Neural cell (in vitro differentiated cells): ENCODE results near the gene MTPN. TPM values are rescaled to one million over a fixed set of nuclear protein-coding genes. Genes with fewer than 3 reads are reported as not detected.

Experiments
- H2AFZ ChIP-seq: fragments of 200-600, 300-800 bp; sonication (generic), shearing (Covaris generic); 2 replicates; pipeline ENCODE4 v1.6.0; 2014; ENCODE audit warnings: low read depth, mild to moderate bottlenecking, antibody characterized with exemption, low read length, moderate library complexity
- H3F3A ChIP-seq: fragments of 200-600 bp; shearing (Covaris generic); 2 replicates; pipeline ENCODE4 v1.6.1; 2016; ENCODE audit warnings: mild to moderate bottlenecking, moderate library complexity, mixed read lengths, antibody characterized with exemption, low read length; ENCODE audit not compliant: insufficient read depth, poor library complexity, severe bottlenecking
- H3K27ac ChIP-seq: fragments of 200-600, 300-800 bp; sonication (generic), shearing (Covaris generic); 2 replicates; pipeline ENCODE4 v1.5.1; 2014; ENCODE audit warnings: mild to moderate bottlenecking, low read length, moderate library complexity
- H3K27me3 ChIP-seq: fragments of 300-800, 200-600 bp; sonication (generic), shearing (Covaris generic); 2 replicates; pipeline ENCODE4 v1.6.0; 2014; ENCODE audit warnings: mild to moderate bottlenecking, low read depth, low read length, moderate library complexity; ENCODE audit not compliant: insufficient read depth
- H3K36me3 ChIP-seq: fragments of 300-800, 200-600 bp; sonication (generic), shearing (Covaris generic); 2 replicates; pipeline ENCODE4 v1.5.1; 2014; ENCODE audit warnings: mild to moderate bottlenecking, antibody characterized with exemption, low read length, moderate library complexity; ENCODE audit not compliant: insufficient read depth
- H3K4me2 ChIP-seq: fragments of 300-800, 200-600 bp; sonication (generic), shearing (Covaris generic); 2 replicates; pipeline ENCODE4 v1.6.0; 2014; ENCODE audit warnings: mild to moderate bottlenecking, low read length
- H3K4me3 ChIP-seq: fragments of 300-800, 200-600 bp; sonication (generic), shearing (Covaris generic); 2 replicates; pipeline ENCODE4 v1.5.1; 2014; ENCODE audit warnings: mild to moderate bottlenecking, low read length, moderate library complexity
- H3K79me2 ChIP-seq: fragments of 200-600 bp; shearing (Covaris generic); replicated peaks from 2 replicates; pipeline ENCODE4 v1.6.0; 2014; ENCODE audit warnings: mild to moderate bottlenecking, low read length, moderate library complexity; ENCODE audit not compliant: insufficient read depth
- H3K9ac ChIP-seq: fragments of 300-800, 200-600 bp; sonication (generic), shearing (Covaris generic); 2 replicates; pipeline ENCODE4 v1.6.1; 2016; ENCODE audit warnings: mild to moderate bottlenecking, low read length, mixed read lengths
- H3K9me2 ChIP-seq: fragments of 200-600 bp; shearing (Covaris generic); 2 replicates; pipeline ENCODE4 v1.6.1; 2016; ENCODE audit warnings: mild to moderate bottlenecking, low read length, mixed read lengths; ENCODE audit not compliant: insufficient read depth
- H3K9me3 ChIP-seq: fragments of 200-600, 300-800 bp; sonication (generic), shearing (Covaris generic); 2 replicates; pipeline ENCODE4 v1.6.1; 2016; ENCODE audit warnings: mild to moderate bottlenecking, mixed run types, low read length, moderate library complexity, mixed read lengths
- H4K20me1 ChIP-seq: fragments of 200-600 bp; shearing (Covaris generic); 2 replicates; pipeline ENCODE4 v1.6.1; 2016; ENCODE audit warnings: mild to moderate bottlenecking, mixed run types; ENCODE audit not compliant: insufficient read depth
- EP300 ChIP-seq: fragments of 450-650 bp; conservative IDR thresholded peaks from 2 replicates; pipeline ENCODE4 v1.6.1; 2014; ENCODE audit warnings: antibody characterized with exemption, mild to moderate bottlenecking, moderate library complexity; ENCODE audit not compliant: poor library complexity, severe bottlenecking
- EZH2 ChIP-seq: fragments of 200-600, 300-800 bp; shearing (Covaris generic), sonication (generic); IDR thresholded peaks from 2 replicates; pipeline ENCODE4 v1.6.1; 2014; ENCODE audit warnings: antibody characterized with exemption, low read length, borderline replicate concordance, mild to moderate bottlenecking; ENCODE audit not compliant: insufficient read depth, poor library complexity, severe bottlenecking
- MXI1 ChIP-seq: fragments of 450-650 bp; conservative IDR thresholded peaks from 2 replicates; pipeline ENCODE4 v1.6.1; 2014; ENCODE audit warnings: antibody characterized with exemption, mild to moderate bottlenecking; ENCODE audit not compliant: poor library complexity, severe bottlenecking
- POLR2AphosphoS5 ChIP-seq: IDR thresholded peaks from 2 replicates; pipeline ENCODE4 v1.6.1; 2012
- RAD21 ChIP-seq: fragments of 450-650 bp; conservative IDR thresholded peaks from 2 replicates; pipeline ENCODE4 v1.6.1; 2014; ENCODE audit warnings: antibody characterized with exemption, mild to moderate bottlenecking, moderate library complexity
- SMC3 ChIP-seq: fragments of 450-650 bp; conservative IDR thresholded peaks from 2 replicates; pipeline ENCODE4 v1.6.1; 2014; ENCODE audit warnings: antibody characterized with exemption, mild to moderate bottlenecking, moderate library complexity; ENCODE audit not compliant: poor library complexity
- TAF1 ChIP-seq: IDR thresholded peaks from 2 replicates; pipeline ENCODE4 v1.6.1; 2012; ENCODE audit warnings: low read depth
- polyA plus RNA-seq: library from polyadenylated mRNA; depleted of rRNA; stranded (reverse); fragments of >200 nt; gene quantifications from 2 replicates; pipeline ENCODE4 v1.2.3, GENCODE V29; 2014
- TF ChIP-seq, protein P1 (sequence below): IDR thresholded peaks from 2 replicates; pipeline ENCODE4 v1.6.1; 2012; ENCODE audit warnings: borderline replicate concordance
- TF ChIP-seq, protein P2 (sequence below): fragments of 450-650 bp; IDR thresholded peaks from 2 replicates; pipeline ENCODE4 v1.5.1; 2014; ENCODE audit warnings: antibody characterized with exemption, mild to moderate bottlenecking, moderate library complexity; ENCODE audit not compliant: poor library complexity, severe bottlenecking

The MTPN gene
- polyA plus RNA-seq, 1 donor from 2014 or later, result 133 TPM

DNA sequence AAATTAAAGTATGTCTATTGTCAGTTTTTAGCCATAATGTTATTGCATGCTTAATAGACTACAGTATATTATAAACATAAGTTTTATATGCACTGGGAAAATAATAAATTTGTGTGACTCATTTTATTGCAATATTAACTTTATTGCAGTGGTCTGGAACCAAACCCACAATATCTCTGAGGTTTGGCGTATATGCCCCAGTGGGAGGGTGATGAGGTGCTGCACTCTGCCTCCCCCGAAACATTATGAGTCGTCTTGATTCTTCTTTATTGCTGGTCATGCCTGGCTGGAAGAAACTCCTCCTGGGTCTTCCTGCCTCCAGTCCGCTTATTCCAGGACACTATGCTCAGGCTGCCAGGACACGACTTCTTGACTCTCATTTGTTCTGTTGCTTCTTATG lies 88.4 kb downstream of the MTPN start:
- H3K27ac ChIP-seq, result no peak overlapping the region

GRCh38 chr7:135886345-135887132 lies 90.6 kb downstream of the MTPN start:
- H3K9me2 ChIP-seq, result no peaks in the 10 kb centered on the region
- no peaks in the 10 kb centered on the region for H3K27me3 ChIP-seq
- no peak overlapping the region for H3K4me3 ChIP-seq
- H3F3A ChIP-seq, result no peaks in the 10 kb centered on the region
- no peak overlapping the region for H3K4me2 ChIP-seq
- no peaks in the 10 kb centered on the region for H3K9me3 ChIP-seq
- no peaks in the 10 kb centered on the region for H4K20me1 ChIP-seq
- no peaks in the 10 kb centered on the region for H3K79me2 ChIP-seq
- H2AFZ ChIP-seq, result no peak overlapping the region
- H3K36me3 ChIP-seq, result no peaks in the 10 kb centered on the region
- no peak overlapping the region for H3K9ac ChIP-seq
- TF ChIP-seq POLR2AphosphoS5, result no peak
- no peak overlapping the region for H3K27ac ChIP-seq

More for the DNA sequence above, 88.4 kb downstream of the MTPN start:
- TF ChIP-seq MXI1 (no peak), SMC3 (no peak), POLR2AphosphoS5 (no peak), EP300 (no peak), TAF1 (no peak), RAD21 (no peak), EZH2 (no peak)
- TF ChIP-seq, protein P1, sequence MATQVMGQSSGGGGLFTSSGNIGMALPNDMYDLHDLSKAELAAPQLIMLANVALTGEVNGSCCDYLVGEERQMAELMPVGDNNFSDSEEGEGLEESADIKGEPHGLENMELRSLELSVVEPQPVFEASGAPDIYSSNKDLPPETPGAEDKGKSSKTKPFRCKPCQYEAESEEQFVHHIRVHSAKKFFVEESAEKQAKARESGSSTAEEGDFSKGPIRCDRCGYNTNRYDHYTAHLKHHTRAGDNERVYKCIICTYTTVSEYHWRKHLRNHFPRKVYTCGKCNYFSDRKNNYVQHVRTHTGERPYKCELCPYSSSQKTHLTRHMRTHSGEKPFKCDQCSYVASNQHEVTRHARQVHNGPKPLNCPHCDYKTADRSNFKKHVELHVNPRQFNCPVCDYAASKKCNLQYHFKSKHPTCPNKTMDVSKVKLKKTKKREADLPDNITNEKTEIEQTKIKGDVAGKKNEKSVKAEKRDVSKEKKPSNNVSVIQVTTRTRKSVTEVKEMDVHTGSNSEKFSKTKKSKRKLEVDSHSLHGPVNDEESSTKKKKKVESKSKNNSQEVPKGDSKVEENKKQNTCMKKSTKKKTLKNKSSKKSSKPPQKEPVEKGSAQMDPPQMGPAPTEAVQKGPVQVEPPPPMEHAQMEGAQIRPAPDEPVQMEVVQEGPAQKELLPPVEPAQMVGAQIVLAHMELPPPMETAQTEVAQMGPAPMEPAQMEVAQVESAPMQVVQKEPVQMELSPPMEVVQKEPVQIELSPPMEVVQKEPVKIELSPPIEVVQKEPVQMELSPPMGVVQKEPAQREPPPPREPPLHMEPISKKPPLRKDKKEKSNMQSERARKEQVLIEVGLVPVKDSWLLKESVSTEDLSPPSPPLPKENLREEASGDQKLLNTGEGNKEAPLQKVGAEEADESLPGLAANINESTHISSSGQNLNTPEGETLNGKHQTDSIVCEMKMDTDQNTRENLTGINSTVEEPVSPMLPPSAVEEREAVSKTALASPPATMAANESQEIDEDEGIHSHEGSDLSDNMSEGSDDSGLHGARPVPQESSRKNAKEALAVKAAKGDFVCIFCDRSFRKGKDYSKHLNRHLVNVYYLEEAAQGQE, result no peak
- TF ChIP-seq, protein P2, sequence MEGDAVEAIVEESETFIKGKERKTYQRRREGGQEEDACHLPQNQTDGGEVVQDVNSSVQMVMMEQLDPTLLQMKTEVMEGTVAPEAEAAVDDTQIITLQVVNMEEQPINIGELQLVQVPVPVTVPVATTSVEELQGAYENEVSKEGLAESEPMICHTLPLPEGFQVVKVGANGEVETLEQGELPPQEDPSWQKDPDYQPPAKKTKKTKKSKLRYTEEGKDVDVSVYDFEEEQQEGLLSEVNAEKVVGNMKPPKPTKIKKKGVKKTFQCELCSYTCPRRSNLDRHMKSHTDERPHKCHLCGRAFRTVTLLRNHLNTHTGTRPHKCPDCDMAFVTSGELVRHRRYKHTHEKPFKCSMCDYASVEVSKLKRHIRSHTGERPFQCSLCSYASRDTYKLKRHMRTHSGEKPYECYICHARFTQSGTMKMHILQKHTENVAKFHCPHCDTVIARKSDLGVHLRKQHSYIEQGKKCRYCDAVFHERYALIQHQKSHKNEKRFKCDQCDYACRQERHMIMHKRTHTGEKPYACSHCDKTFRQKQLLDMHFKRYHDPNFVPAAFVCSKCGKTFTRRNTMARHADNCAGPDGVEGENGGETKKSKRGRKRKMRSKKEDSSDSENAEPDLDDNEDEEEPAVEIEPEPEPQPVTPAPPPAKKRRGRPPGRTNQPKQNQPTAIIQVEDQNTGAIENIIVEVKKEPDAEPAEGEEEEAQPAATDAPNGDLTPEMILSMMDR, result no peak
- Histone ChIP-seq H4K20me1 (no peaks in the 10 kb centered on the region), H3K79me2 (no peaks in the 10 kb centered on the region), H3K9me3 (no peaks in the 10 kb centered on the region), H3K36me3 (no peaks in the 10 kb centered on the region), H3K27me3 (no peaks in the 10 kb centered on the region), H3K9me2 (no peaks in the 10 kb centered on the region), H3K4me2 (no peak overlapping the region), H3K4me3 (no peak overlapping the region), H3F3A (no peaks in the 10 kb centered on the region), H2AFZ (no peak overlapping the region), H3K9ac (no peak overlapping the region)
